GM06990 (cell line): ENCODE data around the gene CLINT1.

Experiments used
- DNase-seq: peaks from one replicate; pipeline ENCODE4 v3.0.0-alpha.2; 2011; ENCODE audit not compliant: insufficient read length; ENCODE audit errors: extremely low read depth
- H3K27me3 ChIP-seq: replicated peaks from 2 replicates; pipeline ENCODE4 v1.6.0; 2011; ENCODE audit warnings: low read length; ENCODE audit not compliant: control insufficient read depth, insufficient read depth
- H3K36me3 ChIP-seq: 2 replicates; pipeline ENCODE4 v1.5.1; 2011; ENCODE audit warnings: low read length; ENCODE audit not compliant: control insufficient read depth, insufficient read depth
- H3K4me3 ChIP-seq: replicated peaks from 2 replicates; pipeline ENCODE4 v1.5.1; 2011; ENCODE audit warnings: low read depth, mild to moderate bottlenecking, control low read depth, low read length
- CTCF ChIP-seq: IDR thresholded peaks from 2 replicates; pipeline ENCODE4 v1.5.1; 2011; ENCODE audit warnings: low read length, control low read depth, mild to moderate bottlenecking, inconsistent platforms; ENCODE audit not compliant: insufficient read depth, poor library complexity, severe bottlenecking

The CLINT1 gene

GRCh38 chr5:157764531-157764930, 94.4 kb downstream of the CLINT1 start:
- H3K4me3 ChIP-seq = no peak overlapping the region
- H3K27me3 ChIP-seq = no peaks in the 10 kb centered on the region
- TF ChIP-seq CTCF = no peak

GRCh38 chr5:157761690-157762621, 97.0 kb downstream of the CLINT1 start:
- no peak for DNase-seq
- no peaks in the 10 kb centered on the region for H3K27me3 ChIP-seq
- no peaks in the 10 kb centered on the region; the same call in none of the 2 replicates for H3K36me3 ChIP-seq
- TF ChIP-seq CTCF = peak; percentile 76
- H3K4me3 ChIP-seq = no peak overlapping the region

More at GRCh38 chr5:157764531-157764930, 94.4 kb downstream of the CLINT1 start:
- DNase-seq = no peak
- H3K36me3 ChIP-seq = no peaks in the 10 kb centered on the region; the same call in none of the 2 replicates

- Histone ChIP-seq H3K27me3 (no peaks in the 10 kb centered on the region), H3K36me3 (peaks cover 6% of the 10 kb centered on the region), H3K4me3 (no peak overlapping the region)
- no peak for DNase-seq
- TF ChIP-seq CTCF = no peak
Measured at GRCh38 chr5:157758706-157759105, 100.2 kb downstream of the CLINT1 start.

GRCh38 chr5:157756122-157756521, 102.8 kb downstream of the CLINT1 start:
- H3K36me3 ChIP-seq = peaks cover 6% of the 10 kb centered on the region
- no peak for TF ChIP-seq CTCF

GRCh38 chr5:157750320-157750719, 108.6 kb downstream of the CLINT1 start:
- no peak for DNase-seq
- H3K4me3 ChIP-seq = no peak overlapping the region
- H3K27me3 ChIP-seq = no peaks in the 10 kb centered on the region
- TF ChIP-seq CTCF = no peak
- peaks cover 4% of the 10 kb centered on the region for H3K36me3 ChIP-seq

More at GRCh38 chr5:157756122-157756521, 102.8 kb downstream of the CLINT1 start:
- DNase-seq = no peak
- Histone ChIP-seq H3K27me3 (no peaks in the 10 kb centered on the region), H3K4me3 (no peak overlapping the region)
